GM18505 (cell line): ENCODE data around the gene EDN2.

Source experiments
- ATAC-seq: cut with Tn5 transposase; IDR thresholded peaks from one replicate; pipeline ENCODE4 v1.9.1; 2021; ENCODE audit not compliant: unreplicated experiment
- POLR2A ChIP-seq: IDR thresholded peaks from 4 replicates; pipeline ENCODE4 v1.6.1; 2011; ENCODE audit warnings: borderline replicate concordance; ENCODE audit not compliant: insufficient read depth, insufficient read length; ENCODE audit errors: extremely low read depth

EDN2 gene

DNA sequence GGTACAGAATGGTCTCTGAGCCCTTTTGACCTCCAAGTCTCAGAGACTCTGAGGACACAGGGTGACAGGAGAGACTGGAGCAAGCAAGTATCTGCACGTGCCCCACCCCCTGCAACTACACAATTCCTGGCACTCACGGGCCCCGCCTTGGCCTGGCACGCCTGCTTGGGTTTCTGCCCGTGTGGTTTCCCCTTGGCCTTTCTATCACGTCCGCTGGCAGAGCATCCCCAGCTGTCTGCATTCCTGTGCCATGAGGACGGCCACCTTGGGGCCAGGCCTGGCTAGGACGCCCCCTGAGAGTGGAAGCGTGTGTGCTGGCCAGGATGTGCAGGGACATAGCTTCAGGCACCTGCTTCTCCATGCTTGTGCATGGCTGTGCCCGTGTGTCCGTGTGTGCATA, 14.3 kb upstream of the EDN2 start:
- ATAC-seq: no peak
- no peak for TF ChIP-seq POLR2A

DNA sequence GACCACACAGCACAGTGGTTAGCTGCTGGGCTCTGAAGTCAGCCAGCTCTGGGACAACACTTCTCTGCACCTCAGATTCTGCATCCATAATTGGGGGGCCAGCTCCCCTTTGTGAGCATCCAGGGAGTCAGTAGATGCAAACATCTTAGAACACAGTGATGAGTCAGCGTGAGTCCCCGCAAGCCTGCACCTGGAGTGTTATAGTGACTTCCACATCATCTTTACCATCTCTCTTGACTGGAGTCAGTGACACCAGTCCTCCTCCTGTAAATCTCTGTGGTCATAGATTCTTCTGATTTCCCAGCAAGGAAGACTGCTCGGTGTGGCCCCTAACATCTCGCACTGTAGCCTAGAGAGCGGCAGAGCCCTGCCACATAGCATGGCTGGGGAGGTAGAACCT, 13.9 kb upstream of the EDN2 start:
- TF ChIP-seq POLR2A: no peak
- ATAC-seq: no peak

DNA sequence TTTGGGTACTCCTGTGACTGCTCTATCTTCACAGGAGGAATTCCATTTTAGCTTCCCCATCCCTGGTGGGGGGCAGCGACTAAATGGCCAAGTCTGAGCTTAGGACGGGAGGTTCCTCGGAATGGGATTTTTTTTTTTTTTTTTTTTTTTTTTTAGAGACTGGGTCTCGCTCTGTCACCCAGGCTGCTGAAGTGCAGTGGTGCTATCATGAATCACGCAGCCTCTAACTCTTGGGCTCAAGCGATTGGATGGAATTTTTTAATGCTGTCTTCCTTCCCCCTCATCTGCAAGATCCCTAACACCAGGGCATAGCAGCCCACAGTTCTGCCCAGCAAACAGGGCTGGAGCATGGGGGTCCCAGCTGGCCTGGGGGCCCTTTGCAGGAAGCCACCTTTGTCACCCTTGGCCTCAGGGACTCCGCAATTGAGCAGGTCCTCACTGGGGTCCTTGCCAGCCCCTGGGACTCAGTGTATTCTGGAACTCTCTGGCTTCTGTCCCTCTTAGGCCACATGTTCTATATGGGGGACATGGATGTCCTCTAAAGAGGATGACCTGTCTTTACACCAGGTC, 13.1 kb upstream of the EDN2 start:
- ATAC-seq: no peak
- TF ChIP-seq POLR2A: no peak

DNA sequence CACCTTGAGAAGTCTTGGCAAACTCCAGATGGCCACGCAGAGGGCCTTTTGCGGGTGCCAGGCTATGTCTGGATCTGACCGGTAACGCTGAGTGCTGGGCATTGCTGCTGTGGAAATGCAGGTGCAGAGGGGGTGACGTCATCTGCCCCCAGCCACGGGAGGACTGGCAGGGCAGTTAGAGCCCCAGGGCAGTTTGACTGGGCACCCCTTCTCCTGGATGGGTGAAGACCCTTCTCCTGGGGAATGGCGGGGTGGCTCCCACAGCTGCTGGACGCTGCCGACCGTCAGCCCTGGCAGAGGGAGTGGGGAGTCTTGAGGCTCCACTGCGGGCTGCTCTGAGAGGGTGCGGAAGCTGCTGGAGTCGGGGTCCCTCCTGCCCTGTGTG, 12.6 kb upstream of the EDN2 start:
- ATAC-seq: no peak
- TF ChIP-seq POLR2A: no peak

DNA sequence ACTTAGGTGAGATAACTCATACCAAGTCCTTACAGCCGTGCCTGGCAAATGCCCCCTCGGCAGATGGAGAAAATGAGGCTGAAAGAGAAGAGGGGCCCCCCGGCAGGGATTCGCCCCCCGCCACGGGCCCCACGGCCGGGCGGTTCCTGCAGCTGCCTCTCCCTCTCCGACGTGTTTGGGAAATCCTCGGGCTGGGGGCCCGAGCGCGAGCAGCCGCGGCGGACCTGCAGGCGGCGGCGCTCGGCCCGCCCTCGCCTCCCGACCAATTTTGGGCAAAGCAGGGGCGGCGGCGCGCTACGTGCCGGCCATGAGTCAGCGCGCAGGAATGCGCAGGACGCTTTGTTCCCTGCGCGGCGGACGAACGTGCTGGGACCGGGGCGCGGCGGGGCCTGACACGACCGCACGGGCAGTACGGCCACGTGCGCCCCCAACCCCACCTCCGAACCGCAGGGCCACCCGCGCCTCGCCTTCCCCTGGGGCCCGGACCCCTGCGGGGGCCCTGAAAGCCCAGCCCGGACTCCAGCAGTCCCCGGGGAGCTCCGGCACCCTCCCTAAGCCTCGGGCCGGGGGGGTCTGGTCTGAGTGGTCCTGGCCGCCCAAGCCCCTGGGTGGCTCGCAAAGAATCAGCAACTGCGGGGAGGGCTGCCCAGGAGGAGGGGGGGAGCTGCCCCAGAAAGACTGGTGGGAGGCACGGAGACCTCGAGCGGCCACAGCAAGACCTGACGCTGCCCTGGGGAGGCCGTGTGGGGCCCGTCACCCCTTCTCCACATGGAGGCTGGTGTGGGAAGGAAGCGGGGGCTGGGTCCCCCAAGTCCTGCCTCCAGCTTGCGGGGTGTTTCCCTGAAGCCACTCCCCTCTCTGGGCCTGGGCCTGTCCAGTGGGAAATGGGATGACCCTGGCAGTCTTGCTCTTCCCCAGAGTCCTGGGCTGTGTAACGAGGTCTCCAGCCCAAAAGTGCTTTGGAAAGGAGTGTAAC, 11.9 kb upstream of the EDN2 start:
- no peak for ATAC-seq
- TF ChIP-seq POLR2A: no peak

DNA sequence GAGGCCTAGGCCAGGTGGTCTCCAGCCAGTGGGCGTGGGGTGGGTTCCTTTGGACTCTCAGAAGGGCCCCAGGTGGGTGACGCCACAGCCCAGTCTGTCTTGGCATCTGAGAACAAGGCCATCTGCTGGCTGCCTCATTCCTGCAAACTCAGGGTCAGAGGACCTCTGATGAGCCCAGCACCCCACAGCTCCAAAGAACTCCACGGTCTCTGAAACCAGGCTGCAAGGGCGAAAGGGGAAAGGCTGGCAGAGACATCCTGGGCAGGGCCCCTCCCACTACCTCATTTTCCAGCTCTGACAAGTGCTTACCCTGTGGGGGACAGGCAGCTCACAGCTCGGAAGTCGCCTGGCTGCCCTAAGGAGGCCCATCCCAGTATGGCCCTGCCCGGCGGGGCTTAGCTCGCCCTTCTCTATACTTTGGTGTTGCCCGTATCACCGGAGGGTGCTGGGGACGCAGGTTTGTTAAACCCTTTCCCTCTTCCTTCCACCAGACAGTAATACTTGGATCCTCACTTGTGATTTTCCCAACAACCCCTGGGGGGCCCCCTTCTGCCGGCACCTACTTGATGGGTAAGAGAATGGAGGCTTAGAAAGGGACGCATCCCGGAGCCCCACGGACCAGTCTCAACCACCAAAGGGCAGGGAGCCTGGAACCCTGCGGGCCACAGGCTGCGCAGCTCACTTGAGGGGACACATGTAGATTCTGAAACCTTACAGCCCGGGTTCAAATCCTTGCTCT, 10.9 kb upstream of the EDN2 start:
- TF ChIP-seq POLR2A: no peak
- ATAC-seq: no peak

DNA sequence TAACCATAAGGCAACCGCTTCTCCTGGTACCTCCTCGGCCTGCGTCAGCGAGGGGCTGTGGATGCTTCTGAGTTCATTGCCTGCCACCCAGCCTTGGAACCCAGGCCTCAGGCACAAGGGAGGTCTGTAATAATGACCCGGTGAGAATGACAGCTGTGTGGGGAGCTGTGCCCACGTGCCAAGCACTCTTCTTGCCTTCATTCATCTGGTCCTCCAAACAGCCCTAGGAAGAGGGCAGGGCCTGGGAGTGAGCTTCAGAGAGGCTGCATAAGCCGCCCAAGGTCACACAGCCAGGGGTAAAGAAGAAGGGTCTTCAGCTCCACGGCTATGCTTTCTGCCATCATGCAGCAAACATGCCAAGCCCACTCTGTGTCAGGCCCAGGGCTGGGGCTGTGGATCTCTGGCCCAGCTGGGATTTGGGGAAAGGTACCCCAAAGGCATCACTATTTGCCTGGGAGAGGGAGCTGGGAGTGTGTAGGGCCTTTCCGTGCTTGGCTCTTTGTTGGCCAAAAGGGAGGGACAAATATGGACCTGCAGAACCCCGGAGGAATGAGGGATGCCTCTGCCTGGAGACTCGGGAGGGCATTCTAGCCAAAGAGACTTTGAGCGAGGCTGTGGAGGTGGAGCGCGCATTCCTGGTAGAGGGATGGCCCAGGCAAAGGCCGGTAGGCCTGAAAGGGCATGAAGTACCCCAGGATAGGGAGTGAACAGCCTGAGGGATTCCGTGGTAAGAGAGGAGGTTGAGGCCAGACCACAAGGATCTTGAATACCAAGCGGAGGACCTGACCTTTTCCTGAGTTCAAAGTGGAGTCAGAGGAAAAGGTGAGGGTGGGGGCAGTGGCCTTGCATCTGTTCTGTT, 10.1 kb upstream of the EDN2 start:
- ATAC-seq: no peak
- TF ChIP-seq POLR2A: no peak

DNA sequence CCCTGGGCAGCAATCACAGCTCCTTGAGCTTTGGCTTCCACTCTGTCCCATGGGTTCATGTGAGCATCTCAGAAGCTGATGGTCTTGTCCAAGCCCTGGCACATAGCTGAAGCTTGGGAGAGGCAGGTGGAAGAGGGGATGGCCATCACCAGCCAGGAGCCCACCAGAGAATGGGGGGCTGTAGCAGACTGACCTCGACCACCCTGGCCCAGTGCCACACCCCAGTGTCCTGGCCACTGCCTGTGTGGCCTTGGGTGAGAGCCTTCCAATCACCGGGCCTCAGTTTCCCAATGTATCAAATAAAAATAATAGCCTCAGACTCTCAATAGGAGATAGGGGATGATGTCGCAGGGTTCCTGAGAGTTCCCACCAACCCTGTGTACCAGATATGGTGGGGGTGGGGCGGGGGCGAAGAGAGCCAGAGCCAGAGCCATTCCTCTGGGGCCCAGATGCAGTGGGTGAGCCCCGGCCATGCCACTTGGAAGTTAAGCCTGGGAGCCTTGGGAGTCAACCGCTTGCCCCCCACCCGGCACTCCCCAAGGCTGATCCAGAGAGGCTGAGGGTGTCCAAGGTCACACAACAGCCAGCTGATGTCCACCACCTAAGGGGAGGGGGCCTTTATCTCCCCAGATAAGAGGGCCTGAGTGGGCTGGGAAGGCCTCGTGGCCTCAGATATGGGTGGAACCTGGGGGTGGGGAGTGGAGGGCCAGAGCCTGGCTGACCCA, 9.3 kb upstream of the EDN2 start:
- ATAC-seq: no peak
- no peak for TF ChIP-seq POLR2A

DNA sequence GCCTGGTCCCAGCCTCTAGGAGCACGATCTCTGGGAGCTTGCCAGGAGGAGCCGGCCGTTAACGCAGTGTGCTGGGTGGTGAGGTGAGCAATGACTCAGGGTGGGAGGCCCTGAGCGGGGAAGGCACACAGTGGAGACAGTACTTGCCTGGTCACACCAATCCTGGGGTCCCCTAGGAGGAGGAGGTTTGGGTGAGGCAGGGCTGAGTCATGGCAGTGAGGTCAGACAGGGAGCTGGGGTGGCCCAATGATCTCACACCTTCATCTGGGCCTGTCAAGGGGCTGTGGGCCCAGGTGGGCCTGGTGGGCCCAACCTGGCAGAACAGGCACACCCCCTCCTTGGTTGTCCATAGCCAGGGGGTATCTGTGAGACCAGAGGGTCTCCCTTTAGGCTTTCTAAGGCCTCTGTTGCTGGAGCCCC, 8.6 kb upstream of the EDN2 start:
- ATAC-seq: no peak
- TF ChIP-seq POLR2A: no peak

DNA sequence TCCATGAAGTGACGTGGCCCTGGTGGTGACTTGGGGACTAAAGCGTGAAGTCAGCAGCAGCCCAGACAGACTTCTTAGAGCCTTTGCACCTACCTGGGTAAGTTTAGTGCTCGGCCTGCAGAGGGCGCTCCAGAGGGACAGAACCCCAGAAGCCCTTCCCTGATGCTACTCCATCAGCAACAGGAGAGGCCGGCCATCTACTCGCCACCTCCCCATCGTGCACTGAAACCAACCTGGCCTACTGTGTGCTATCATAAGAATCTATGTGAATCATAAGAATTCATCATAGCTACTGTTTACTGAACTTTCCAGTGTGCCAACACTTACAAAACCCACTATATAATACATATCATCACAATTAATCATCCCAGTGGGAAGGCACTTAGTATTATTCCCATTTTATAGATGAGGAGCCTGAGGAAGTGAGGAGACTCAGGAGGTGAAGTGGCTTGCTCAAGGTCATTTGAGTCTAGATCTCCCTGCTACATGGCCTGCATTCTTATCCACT, 7.9 kb upstream of the EDN2 start:
- no peak for TF ChIP-seq POLR2A
- ATAC-seq: no peak

DNA sequence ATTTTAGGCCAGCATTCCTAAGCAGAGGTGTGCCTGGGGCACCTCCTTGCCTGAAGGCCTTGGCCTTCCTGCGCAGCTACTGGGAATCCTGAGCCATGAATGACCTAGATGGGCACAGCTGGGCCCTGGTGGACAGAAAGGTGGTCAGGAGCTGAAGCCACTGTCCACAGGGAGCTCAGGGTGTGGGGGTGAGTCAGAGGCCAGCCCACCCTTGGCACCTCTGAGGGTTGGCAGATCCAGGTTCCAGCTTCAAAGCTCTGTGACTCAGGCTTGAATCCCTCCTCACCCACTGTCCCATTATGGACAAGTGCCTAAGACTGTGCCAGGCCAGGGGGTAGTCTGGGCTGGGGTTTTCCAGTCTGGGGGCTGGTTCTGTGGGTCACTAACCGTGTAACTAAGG, 6.4 kb upstream of the EDN2 start:
- ATAC-seq: no peak

DNA sequence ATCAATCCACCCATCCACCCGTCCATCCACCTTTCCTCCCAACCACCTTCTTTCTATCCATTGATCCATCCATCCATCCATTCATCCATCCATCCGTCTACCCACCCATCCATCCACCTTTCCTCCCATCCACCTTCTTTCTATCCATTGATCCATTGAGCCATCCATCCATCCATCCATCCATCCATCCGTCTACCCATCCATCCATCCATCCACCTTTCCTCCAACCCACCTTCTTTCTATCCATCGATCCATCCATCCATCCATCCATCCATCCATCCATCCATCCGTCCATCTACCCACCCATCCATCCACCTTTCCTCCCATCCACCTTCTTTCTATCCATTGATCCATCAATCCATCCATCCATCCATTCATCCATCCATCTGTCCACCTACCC, 5.1 kb upstream of the EDN2 start:
- TF ChIP-seq POLR2A: no peak
- no peak for ATAC-seq

More for the DNA sequence above, 6.4 kb upstream of the EDN2 start:
- TF ChIP-seq POLR2A: no peak
